ENCODE measurements around the gene LONRF3.

GRCh38 chrX:119067023-119067739 lies 92.8 kb downstream of the LONRF3 start:
- TF ChIP-seq CTCF (IDR thresholded peaks at IDR 0.05) (peak; percentile 50 to 85 (median 71)), POLR2A (IDR thresholded peaks at IDR 0.05) (no peak)

Measured in adrenal gland (tissue), 5 donors.